ENCODE results near the gene PPA1. TPM values are rescaled to one million over a fixed set of nuclear protein-coding genes. Genes with fewer than 3 reads are reported as not detected.

Gene PPA1
- total and polyA plus RNA-seq, 2 donors (not counting 3 experiments of a cell fraction or from before 2014, with no cell fraction given), result 63.5 to 140 TPM

- Histone ChIP-seq H3K4me3 (replicated peaks in 1 of 3; ENCODE audit: insufficient read depth in 1 of 3, low read depth in 1 of 3, low read length in 3 of 3) (no peak overlapping the region), H3K9ac (replicated peaks; ENCODE audit: extremely low read depth, insufficient read depth, low read length) (no peak overlapping the region), H3K4me1 (ENCODE audit: control insufficient read depth, extremely low read depth, insufficient read depth, low read length) (no peaks in the 10 kb centered on the region), H3K9me3 (replicated peaks; ENCODE audit: control insufficient read depth, insufficient read depth, low read length) (no peaks in the 10 kb centered on the region), H4K20me1 (replicated peaks; ENCODE audit: control insufficient read depth, extremely low read depth, insufficient read depth, low read length) (no peaks in the 10 kb centered on the region), H2AFZ (ENCODE audit: low read depth, low read length) (no peak overlapping the region), H3K9me1 (replicated peaks; ENCODE audit: control insufficient read depth, extremely low read depth, insufficient read depth, low read length) (no peaks in the 10 kb centered on the region), H3K27ac (ENCODE audit: insufficient read depth, low read depth, low read length) (no peak overlapping the region), H3K27me3 (ENCODE audit: control insufficient read depth in 2 of 2, insufficient read depth in 2 of 2, low read length in 2 of 2) (peaks cover 45 to 63% of the 10 kb centered on the region in 2 experiments), H3K36me3 (ENCODE audit: control insufficient read depth in 2 of 2, extremely low read depth in 1 of 2, insufficient read depth in 2 of 2, low read length in 2 of 2) (no peaks in the 10 kb centered on the region), H3K4me2 (ENCODE audit: insufficient read depth, low read length) (no peak overlapping the region), H3K79me2 (ENCODE audit: control insufficient read depth, insufficient read depth, low read length) (no peaks in the 10 kb centered on the region)
- DNase-seq (ENCODE audit: low read depth, low spot score), result no peak
- ChIA-PET POLR2A (no interaction called here), CTCF (no interaction called here)
- no TSS peak for BruUV-seq (replicated peaks)
- dilution Hi-C loops (cut with MboI; ENCODE audit: extremely low pct_ligation_motif_present, low sequenced_read_pairs) (no loop called here), intact Hi-C loops (cut with micrococcal nuclease) (no loop called here)
- no peak for FAIRE-seq
- no peak for TF ChIP-seq JUN (IDR thresholded peaks at IDR 0.05; ENCODE audit: borderline replicate concordance, insufficient read depth, insufficient read length, low read depth)
- no peak for TF ChIP-seq MAX (IDR thresholded peaks at IDR 0.05; ENCODE audit: insufficient read depth, insufficient read length)
- no peak for TF ChIP-seq EZH2 (IDR thresholded peaks at IDR 0.05; ENCODE audit: borderline replicate concordance, low read depth, low read length, severe bottlenecking)
- no peak for TF ChIP-seq POLR2AphosphoS5 (IDR thresholded peaks at IDR 0.05; ENCODE audit: insufficient read depth, low read depth, low read length)
- TF ChIP-seq GATA2 (IDR thresholded peaks at IDR 0.05; ENCODE audit: insufficient read depth, insufficient read length, low read depth, low read length), result no peak
- no peak for TF ChIP-seq MYC (IDR thresholded peaks at IDR 0.05; ENCODE audit: low read depth, low read length)
- no peak for TF ChIP-seq POLR2A (IDR thresholded peaks at IDR 0.05; ENCODE audit: low read depth, low read length)
- TF ChIP-seq CTCF (IDR thresholded peaks at IDR 0.05; ENCODE audit: extremely low read depth in 1 of 2, insufficient read depth in 1 of 2, low read depth in 1 of 2, low read length in 2 of 2), result no peak
- TF ChIP-seq FOS (IDR thresholded peaks at IDR 0.05; ENCODE audit: borderline replicate concordance, insufficient read depth, low read length), result no peak
These were observed 14.1 kb upstream of the PPA1 start for GRCh38 chr10:70247360-70247759.
